T-helper 2 cell (primary cell): ENCODE data around the gene CFAP97.
"Not testable (repeated sequence)": the region's sequence is repeated elsewhere in the genome, so short reads cannot be mapped to it uniquely, and the experiment has no call there.

Source experiments
- DNase-seq, 5 experiments: peaks; one replicate each; pipeline versions ENCODE4 v3.0.0 to v3.0.0-alpha.2; 2012 to 2022

CFAP97 gene

DNA sequence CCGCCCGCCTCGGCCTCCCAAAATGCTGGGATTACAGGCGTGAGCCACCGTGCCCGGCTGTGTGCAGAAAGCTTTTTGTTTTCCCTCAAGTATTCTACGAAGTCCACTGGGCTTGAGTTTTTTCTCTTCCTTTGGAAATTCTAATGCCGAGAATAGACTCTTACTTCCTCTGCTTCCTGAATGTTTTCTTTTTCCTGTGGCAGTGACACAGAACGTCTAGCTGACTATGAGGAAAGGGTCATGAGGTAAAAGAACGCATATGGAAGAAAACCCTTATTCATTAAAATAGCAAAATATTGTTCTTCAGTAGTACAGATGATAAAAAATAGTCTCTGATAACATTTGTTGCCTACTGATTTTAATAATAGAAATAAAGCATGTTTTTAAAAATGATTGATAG, 65.6 kb downstream of the CFAP97 start:
- no peak for DNase-seq

DNA sequence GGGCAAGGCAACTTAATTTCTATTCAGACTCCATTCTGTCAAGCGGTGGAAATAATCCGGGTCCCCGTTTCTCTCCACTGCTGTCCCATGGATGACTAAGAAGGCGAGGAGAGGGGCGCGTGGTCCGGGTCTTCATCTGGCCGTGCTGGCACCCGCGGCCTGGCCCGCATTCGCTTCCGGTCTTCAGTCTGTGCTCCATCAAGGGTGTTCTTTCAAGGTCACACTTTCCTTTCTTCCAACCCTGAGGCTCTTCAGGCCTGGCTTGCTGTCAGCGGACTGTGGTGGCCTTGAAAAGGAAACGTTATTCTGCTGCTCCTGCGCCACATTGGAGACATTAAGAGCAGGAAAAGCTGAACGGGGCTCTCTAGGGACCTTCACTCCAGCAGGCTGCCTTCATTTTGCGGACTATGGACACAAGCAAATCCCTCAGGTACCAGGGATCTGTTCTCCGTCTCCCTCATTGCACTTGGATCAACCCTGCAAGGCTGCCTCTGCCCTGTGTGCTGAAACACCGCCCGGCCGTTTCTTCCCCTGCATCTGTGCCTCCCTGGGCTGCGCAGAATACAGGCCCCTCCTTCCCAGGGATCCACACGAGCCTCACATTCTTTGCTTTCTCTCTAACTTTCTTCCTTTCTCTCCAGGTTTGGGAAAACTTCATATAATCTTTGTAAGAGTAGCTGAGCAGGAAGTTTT, 66.4 kb downstream of the CFAP97 start:
- no peak for DNase-seq

DNA sequence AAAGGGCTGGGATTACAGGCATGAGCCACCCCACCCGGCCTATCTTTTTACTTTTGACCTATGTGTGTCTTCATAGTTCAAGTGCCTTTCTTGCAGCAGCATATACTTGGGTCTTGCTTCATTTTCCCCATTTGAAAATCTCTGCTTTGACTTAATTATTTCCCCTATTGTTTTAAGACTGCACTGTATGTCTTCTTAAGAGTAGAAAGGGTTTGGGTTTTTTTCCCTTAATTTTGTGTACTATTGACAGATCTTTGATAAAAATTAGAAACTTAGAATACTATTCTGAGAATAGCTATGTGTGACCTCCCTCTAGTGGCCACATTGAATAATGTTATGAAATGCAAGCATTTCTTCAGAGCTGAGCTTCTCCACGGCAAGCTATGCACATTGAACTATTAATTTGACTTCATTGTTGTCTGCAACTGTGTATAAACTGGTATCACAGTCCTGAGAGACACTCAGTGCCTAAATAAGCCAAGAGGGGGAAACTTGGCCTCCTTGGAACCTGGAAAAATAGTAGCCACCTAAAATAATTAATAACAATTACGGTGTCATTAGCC, 69.4 kb downstream of the CFAP97 start:
- peak in 1 of 5 experiments; percentile 50 for DNase-seq

DNA sequence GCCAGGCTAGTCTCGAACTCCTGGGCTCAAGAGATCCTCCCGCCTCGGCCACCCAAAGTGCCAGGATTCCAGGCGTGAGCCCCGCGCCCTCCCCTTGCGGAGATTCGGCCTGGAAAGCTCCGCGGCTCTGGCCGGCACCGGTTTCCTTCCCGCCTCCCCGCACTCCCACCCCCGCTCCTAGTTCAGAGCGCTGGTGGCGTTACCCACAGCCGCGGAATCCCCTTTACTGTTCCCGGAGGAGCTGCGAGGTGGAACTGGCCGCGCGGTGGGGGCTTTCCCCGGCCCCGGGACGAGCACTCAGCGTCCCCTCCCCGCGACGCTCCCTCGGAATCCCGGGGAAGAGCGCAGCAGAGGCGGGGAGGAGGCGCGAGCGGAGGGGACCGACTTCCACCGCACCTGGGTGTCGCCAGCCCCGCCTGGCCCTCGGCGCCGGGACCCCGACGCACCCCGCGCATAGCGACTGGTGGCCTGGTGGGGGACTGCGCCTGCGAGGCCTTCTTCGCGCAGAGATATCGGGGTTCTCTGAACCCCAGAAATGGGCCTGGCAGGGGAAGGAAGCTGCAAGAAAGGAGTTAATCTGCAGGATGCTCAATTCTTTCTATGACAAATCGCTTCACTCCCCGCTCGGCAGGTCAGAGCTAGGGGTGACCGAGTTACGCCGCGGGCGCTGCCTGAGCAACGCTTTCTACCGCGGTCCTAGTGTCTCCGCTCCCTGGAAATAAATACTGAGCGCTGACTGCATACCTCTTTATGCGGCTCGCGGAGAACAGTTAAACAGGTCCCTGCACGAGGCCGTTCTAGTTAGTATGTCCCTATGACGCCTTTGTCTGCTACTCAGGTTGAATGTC, 75.3 kb downstream of the CFAP97 start:
- DNase-seq: peak in 2 of 5 experiments; percentile 17 to 21

DNA sequence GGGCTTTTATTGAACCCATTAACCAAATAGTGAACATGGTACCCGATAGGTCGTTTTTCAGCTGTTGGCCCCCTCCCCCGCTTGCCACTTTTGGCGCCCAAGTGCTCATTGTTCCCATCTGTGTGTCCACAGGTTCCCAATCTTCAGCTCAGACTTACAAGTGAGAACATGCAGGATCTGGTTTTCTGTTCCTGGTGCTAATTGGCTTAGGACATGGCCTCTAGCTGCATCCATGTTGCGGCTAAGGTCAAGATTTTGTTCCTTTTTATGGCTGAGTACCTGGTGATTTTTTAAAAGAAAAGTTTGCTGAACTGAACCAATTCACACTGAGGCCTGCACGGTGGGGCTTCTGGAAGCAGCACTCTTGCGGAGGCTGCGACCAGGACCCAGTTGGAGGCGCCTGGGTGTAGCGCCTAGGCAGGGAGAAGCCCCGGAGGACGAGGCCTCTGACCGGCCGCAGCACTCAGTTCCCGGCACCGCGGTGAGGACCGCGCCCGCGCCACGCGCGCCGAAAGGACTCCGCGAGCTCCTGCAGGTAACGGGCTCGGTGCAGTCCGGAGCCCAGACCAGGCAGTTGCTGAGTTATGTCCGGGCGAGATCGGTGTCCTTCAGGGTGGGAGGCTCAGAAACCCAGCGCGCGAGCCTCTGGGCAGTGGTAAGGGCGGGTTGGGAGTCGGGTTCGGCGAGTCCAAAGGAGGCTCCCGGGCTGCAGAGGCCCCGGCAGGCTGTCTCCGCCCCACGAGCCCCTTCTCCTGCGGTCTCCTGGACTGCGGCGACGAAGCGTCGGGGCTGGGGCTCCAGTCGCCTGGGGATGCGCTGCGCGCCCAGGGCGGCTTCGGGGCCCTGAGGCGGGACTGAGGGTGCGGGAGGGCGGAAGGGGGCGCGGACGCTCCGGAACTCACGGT, 76.5 kb downstream of the CFAP97 start:
- DNase-seq: no peak

DNA sequence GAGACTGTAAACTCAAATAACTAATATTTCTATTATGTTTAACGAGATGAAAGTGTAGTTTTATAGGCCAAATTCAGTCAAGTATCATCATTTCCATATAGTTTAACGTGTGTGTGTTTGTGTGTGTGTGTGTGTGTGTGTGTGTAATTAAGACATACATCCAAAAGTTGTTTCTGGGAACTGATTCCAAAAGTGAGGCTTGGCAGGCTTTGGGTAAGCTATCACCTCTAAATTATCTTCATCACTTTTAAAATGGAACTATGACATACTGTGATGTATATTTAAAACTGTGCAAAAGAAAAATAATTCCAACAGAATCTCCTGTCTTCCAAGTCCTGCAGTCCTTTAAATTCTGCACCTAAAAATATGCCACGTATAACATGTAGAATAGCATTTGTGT, 79.8 kb downstream of the CFAP97 start:
- DNase-seq: no peak

DNA sequence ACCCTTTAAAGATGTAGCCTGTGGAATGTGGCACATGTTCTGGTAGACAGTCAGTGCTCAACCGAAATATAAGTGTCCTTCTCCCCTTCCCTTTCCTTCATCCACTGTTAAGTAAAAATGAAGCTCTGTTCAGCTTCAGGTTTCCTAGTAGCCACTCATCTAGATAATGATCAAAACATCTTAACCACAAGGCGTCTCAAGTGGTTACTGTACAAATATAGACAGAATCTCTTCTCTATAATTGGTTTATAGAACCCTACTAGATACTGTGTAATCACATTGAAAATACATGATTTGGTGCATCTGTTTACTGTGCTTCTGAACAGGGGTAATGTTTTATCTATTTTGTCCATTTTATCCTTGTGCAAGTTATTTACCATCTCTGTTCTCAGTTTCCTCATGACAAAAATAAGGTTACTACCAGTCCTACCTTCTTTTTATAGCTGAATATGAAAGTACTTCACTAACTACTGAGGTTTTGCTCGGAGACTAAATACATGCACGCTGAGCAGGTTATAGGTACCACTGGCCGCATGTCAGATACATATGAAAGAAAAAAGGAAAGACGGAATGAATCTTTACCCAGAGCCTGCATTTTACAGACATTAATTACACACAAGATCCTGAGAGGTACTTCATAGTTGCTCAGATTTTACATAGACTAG, 81.0 kb downstream of the CFAP97 start:
- DNase-seq: peak in 1 of 5 experiments; percentile 28

DNA sequence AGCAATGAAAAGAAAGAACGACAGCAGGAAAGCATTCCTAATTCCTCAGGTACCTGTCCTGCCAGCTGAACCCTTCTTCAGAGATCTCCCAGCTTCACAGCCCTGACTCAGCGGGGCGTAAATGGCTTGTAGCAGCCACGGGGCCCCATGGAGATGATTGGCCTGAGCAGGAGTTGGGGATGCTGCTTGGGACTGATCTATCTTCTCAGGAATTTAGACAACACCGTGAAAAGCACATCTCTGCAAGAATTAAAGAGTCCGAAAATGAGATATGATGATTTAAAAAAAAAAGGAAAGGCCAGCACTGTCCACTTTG, 83.2 kb downstream of the CFAP97 start:
- no peak for DNase-seq

DNA sequence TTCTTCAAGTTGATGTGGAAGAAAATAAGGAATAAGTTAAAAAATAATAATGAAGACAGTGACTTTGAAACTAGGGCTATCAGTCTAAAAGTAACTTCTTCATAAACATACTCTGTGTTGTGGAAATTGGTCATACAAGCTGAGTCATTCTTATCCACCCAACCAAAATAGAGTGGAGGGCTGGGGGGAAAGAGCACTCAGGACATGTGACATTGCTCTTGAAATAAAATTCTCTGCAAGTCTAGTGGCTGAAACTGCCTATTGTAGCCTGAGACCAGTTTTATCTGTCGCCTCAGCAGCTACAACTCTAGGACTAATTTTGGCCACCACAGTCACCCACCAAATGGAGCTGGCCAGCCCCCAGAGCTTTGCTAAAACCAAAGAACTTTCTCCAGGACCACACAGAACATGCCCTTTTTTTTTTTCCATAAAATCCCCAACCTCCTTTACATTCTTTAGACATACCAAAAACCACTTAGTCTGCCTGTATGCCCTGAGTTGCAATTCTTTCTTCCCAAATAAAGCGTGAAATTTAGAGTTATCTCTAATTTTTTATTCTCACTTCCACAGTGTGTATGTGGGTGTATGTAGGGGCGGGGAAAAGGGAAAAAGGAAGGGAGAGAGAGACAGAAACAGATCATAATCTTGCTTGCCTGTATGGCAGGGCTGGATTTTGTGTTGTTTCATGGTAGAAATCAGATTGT, 83.7 kb downstream of the CFAP97 start:
- no peak for DNase-seq

DNA sequence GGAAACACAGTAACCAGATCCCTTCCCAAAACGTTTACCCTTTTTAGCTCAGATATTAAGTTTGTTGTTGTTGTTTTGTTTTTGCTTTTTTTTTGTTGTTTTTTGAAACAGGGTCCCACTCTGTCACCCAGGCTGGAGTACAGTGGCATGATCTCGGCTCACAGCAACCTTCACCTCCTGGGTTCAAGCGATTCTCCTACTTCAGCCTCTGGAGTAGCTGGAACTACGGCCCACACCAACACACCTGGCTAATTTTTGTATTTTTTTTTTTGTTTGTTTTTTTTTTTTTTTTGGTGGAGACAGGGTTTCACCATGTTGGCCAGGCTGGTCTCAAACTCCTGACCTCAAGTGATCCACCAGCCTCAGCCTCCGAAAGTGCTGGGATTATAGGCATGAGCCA, 84.3 kb downstream of the CFAP97 start:
- DNase-seq: not testable (repeated sequence)

DNA sequence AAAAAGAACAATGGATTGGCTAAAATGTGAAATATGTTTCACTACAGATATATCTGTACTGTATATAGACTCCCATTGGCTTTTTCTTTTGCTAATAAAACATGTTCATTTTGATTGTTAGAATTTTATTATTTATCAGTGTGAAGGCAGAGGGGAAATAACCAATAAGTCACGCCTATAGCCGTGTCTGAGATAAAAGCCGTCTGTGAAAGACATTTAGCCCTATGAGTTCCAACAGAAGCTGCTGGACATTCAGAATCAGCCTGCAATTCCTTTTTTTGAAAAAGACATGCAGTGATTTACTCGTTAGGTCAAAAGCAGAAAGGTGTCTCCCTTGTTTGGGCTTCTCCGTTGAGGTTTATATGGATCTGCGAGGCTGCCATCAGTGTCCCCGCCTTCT, 84.9 kb downstream of the CFAP97 start:
- no peak for DNase-seq

DNA sequence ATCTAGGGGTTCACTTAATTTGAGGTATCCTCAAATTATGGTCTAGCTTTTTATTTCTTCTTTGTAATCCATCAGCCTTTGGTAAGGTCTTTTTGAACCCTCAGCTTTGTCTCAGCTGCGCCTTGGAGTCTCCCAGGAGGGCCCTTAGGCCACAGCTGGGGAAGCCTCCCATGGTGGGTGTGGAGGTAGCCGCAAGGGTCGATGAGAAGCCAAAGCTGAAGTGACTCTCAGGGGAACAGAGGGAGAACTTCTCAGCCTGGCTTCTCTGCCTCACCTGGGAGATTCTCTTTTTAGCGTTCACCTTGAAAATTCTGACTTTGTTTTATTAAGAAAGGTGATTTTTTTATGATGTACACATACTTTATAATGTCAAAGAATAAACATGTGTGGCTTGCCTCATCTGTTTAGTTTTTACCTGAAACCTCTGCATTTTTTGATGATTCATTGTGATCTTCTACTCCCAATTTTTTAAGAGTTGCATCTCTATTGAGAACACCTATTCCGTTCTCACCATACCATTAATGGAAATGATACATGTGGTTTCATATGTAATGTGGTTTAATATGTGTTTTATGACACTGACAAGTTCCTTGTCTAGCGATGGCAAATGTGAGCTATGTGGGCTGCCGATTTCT, 86.4 kb downstream of the CFAP97 start:
- no peak for DNase-seq

DNA sequence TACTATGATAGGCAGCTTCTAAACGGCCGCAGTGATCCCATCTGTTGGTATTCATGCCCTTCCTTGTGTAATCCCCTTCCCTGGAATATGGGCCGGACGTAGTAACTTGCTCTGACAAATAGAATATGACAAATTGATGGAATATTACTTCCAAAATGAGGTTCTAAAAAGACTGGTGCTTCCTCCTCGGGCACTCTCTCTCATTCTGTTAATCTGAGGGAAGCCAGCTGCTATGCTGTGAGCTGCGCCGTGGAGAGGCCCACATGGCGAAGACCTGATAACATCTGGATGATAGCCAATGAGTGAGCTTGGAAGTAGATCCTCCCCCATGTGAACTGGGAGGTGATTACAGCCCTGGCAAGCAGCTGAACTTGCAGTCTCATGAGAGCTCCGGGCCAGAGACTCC, 88.0 kb downstream of the CFAP97 start:
- DNase-seq: peak in 1 of 5 experiments; percentile 23

DNA sequence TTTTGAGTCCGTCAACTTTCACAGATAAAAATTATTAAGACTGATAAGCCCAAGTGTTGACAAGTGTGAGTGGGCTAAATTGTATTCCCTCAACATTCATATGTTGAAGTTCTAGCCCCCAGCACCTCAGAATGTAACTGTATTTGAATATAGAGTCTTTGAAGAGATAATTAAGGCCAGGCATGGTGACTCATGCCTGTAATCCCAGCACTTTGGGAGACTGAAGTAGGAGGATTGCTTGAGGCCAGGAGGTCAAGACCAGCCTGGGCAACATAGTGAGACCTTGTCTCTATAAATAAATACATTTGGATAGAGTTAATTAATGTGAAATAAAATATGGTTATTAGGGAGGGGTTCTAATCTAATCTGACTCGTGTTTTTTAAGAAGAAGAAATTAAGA, 90.5 kb downstream of the CFAP97 start:
- no peak for DNase-seq

DNA sequence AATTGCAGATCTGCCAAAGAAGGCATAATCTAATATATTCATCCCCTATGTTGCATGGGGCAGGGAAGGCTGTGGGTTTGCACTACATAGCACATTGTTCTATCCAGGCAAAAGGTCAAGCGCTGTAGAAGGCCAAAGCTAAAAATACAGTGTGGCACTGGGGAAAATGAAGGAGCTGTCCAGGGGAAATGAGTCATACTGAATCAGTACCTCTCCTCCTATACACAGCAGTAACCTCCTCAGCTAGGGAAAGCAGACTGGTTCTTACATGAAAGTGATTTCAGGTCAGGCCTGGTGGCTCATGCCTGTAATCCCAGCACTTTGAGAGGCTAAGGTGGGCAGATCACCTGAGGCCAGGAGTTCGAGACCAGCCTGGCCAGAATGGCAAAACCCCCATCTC, 91.7 kb downstream of the CFAP97 start:
- DNase-seq: no peak

DNA sequence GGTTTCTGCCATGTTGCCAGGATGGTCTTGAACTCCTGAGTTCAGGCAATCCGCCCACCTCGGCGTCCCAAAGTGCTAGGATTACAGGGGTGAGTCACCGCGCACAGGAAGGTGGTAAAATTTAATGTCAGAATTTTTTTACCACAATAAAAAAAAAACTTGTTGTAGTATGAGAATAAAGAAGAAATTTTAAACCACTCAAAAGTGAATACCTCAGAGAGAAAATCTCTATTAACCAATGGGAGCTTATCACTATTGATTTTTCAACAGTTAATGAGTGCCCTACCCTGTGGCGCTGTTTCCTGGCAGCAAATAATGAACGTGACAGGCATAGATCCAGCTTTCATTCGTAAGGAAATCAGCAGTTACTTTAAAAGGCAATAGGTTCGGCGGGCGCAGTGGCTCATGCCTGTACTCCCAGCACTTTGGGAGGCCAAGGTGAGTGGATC, 93.4 kb downstream of the CFAP97 start:
- no peak for DNase-seq

DNA sequence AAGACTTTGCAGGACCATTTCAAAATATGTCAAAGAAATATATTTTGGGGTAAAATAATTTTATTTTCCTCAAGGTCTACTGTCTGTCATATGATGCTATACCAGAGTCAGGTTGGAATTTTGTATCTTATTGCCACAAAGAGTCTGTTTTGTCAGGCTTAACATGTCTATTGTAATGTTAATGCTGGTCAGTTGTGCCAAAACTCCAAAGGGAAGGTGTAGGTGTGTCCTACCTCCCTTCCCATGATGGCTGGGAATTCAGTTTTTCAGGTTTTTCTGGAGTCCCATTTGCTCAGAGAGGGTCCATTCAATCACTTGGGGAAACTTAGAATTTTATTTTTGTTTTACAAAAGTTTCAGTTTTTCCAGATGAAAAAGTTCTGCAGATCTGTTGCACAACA, 94.1 kb downstream of the CFAP97 start:
- no peak for DNase-seq
